HG02798 (cell line): ENCODE measurements around the gene EPHB1.
A peak's percentile ranks its signal among the peaks of the same experiment; 100 is the strongest.
"Not testable (repeated sequence)": the region's sequence is repeated elsewhere in the genome, so short reads cannot be mapped to it uniquely, and the experiment has no call there.

Experiments
- ATAC-seq: cut with Tn5 transposase; IDR thresholded peaks from one replicate; pipeline ENCODE4 v1.9.1; 2021; ENCODE audit warnings: mild to moderate bottlenecking; ENCODE audit not compliant: unreplicated experiment, poor library complexity

Gene EPHB1

GRCh38 chr3:134985864-134986715 is 191.0 kb downstream of the EPHB1 start:
- no peak for ATAC-seq

DNA sequence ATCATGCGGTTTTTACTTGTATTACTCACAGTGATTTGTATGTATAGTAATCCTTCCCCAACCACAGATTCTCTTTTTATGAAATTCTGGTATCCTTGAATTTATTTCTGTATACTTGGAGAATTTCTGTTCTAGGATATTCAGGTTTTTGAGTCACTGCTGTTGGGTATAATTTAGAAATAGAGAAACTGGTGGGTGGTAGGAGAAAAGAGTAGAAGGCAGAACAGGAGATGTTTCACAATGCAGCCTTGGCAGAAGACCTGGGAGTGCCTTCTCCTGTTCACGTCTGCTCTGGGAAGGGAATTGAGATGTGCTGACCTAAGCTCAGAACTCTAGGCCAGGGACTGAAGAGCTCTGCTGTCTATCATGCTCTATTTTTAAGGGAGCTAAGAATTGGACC is 193.6 kb downstream of the EPHB1 start:
- ATAC-seq = no peak

- ATAC-seq = no peak
Measured at GRCh38 chr3:134991003-134991402, 195.9 kb downstream of the EPHB1 start.

GRCh38 chr3:134991472-134992010 is 196.5 kb downstream of the EPHB1 start:
- no peak for ATAC-seq

GRCh38 chr3:134992180-134992579 is 197.1 kb downstream of the EPHB1 start:
- no peak for ATAC-seq

GRCh38 chr3:134992586-134992985 is 197.5 kb downstream of the EPHB1 start:
- no peak for ATAC-seq

DNA sequence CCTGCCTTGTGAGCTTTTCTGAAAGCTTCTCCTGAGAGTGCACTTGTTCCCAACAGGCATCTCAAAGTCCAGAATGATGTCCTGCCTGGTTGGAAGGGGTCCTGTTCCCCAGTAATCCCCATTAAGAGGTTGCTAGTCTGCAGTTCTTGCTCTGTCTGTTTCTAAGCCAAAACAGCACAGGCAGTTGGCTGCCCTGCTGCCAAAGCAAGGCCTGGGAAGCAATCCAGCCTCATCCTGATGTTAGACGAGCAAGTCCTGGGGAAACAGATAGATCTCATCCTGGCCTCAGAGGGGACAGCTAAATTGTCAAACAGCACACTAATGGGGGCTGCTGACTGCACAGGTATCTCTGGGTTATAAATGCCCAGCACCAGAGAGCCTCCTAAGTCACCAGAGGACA is 198.0 kb downstream of the EPHB1 start:
- no peak for ATAC-seq

- ATAC-seq = no peak
Measured at GRCh38 chr3:134998158-134998557, 203.1 kb downstream of the EPHB1 start.

GRCh38 chr3:134998855-134999254 is 203.8 kb downstream of the EPHB1 start:
- ATAC-seq = no peak

DNA sequence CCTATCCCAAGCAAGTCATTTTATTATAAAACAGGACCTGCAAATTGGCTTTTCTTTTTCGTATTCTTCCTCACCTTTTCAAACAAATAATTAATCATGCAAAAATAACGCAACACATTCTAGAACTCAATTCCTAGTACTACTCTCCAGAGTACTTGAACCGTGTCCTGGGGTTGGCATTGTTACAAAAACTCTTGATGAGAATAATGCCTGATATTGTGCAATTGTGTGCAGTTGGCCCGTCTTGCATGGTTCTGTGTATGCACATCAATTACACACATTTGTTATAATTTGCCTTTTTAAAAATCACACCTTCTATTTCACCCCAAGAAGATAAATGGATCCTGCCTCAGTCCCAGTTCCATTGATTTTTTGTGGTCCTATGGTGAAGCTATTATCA is 205.4 kb downstream of the EPHB1 start:
- ATAC-seq = no peak

DNA sequence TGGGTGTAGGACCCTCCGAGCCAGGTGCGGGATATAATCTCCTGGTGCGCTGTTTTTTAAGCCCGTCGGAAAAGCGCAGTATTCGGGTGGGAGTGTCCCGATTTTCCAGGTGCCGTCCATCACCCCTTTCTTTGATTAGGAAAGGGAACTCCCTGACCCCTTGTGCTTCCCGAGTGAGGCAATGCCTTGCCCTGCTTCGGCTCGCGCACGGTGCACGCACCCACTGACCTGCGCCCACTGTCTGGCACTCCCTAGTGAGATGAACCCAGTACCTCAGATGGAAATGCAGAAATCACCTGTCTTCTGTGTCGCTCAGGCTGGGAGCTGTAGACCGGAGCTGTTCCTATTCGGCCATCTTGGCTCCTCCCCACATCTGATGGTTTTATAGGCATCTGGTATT is 210.6 kb downstream of the EPHB1 start:
- not testable (repeated sequence) for ATAC-seq

- ATAC-seq = no peak
Measured at GRCh38 chr3:135007607-135008006, 212.5 kb downstream of the EPHB1 start.

DNA sequence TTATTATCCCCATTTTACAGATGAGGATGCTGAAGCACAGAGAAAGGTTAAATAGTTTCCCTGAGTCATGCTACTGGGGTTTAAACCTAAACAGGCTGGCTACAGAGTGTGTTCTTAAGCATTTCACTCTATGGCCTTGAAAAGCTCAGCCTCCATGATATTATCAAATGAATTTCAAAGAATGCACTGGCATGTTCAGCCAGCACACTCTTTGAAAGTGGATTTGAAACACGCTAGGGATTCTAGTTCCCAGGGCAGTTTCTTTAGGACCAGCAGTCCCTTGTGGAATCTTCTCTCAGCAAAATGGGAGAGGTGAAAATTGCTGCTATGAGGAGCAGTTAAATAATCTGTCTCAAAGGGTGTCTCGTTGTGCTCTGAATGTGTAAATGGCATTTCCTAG is 213.3 kb downstream of the EPHB1 start:
- ATAC-seq = no peak

DNA sequence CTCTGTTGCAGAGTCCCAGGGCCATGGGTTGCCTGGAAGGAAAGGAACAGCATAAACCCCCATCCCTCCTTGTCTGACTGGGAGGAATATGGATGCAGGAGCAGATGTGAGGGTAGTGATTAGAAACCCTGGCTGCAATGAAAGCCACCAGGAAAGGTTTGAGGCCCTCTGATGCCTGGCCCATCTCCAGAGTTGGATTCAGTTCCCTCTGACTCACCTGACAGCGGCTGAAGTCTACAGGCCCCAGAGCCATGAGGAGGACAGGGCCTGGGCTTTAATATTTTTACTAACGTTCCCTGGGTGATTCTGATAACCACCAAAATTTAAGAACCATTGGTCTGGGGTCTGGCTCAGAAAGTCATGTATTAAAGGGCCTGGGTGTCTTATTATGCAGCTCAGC is 214.0 kb downstream of the EPHB1 start:
- no peak for ATAC-seq

GRCh38 chr3:135012101-135012500 is 217.0 kb downstream of the EPHB1 start:
- ATAC-seq = no peak

GRCh38 chr3:135013206-135013605 is 218.1 kb downstream of the EPHB1 start:
- no peak for ATAC-seq

DNA sequence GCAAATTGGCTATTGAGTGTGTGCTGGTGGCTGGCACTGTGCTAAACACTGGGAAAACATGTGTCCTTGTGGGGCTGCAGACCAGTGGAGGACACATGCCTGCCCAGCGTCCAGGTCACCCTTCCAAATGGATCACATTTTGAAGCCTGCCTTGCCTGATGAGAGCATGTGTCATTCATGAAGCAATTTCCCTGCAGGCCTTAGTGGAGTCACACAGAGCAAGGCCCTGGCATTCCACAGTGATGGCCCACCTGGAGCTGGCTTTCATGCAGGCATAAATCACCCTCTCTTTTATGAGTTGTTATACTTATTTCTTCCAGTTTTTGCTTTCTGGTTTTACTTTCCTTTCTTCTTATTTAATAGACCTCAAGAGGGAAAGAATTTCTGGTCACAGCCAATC is 219.5 kb downstream of the EPHB1 start:
- no peak for ATAC-seq

GRCh38 chr3:135017003-135017893 is 222.2 kb downstream of the EPHB1 start:
- no peak for ATAC-seq

DNA sequence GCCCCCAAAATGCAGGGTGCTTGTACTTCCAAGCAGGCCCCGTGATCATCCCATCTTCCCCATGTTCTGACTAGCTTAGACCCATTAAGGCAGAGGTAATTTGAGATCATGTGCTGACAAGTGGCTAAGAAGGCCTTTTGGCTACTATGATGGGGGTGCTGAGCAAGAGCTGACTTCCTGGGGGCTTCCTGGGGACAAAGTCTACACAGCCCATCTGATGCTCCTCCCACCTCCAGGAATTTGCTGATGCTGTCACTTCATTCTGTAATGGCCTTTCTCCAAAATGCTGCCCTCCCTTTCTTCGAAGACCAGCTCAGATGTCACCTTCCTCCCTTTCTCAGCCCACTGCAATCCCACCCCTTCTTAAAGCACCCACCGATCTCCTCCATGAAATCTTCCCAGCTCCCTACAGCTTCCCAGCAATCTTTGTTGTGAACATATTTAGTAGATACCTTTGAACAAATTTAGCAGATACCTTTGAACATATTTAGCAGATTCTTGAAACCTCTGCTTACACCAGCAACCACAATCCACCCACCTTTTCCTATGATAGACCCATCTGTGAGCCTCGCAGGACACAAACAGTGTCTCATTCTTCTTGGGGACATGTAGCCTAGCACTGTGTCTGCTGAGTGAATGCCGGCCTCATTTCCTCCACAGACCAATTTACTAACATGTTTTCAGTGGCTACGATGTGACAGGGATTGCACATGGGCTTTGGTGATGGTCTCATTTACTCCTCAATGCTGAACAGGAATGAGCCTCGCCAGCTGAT is 223.3 kb downstream of the EPHB1 start:
- peak; percentile 88 for ATAC-seq

DNA sequence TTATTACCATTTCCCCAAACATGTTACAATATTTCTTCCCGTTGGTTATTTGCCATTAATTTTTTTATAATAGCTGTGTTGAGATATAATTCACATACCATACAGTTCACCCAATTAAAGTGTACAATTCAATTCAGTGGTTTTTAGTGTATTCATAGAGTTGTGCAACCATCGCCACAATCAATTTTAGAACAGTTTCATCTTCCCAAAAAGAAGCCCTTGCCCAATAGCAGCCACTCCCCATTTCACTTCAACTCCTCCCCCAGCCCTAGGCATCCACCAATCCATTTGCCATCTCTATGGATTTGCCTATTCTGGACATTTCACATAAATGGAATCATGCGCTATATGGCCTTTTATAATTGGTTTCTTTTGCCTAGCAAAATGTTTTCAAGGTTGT is 225.1 kb downstream of the EPHB1 start:
- ATAC-seq = no peak
